Smooth muscle cell (in vitro differentiated cells): Measurements from ENCODE around the gene MTHFS. TPM values are rescaled to one million over a fixed set of nuclear protein-coding genes. Genes with fewer than 3 reads are reported as not detected.

Experiments
- DNase-seq: peaks from one replicate; lab custom pipeline; 2025; ENCODE audit not compliant: unreplicated experiment; lab: John Stamatoyannopoulos, UW
- H2AFZ ChIP-seq: fragments of 200-600 bp; sonication (generic); 2 replicates; pipeline ENCODE4 v1.6.0; 2016; ENCODE audit warnings: antibody characterized with exemption, low read depth, mild to moderate bottlenecking
- H3F3A ChIP-seq: fragments of 200-600 bp; sonication (generic); 2 replicates; pipeline ENCODE4 v1.6.0; 2017; ENCODE audit warnings: antibody characterized with exemption, low read depth
- H3K27ac ChIP-seq: fragments of 200-600 bp; sonication (generic); 2 replicates; pipeline ENCODE4 v1.5.1; 2016; ENCODE audit warnings: low read depth, mild to moderate bottlenecking
- H3K27me3 ChIP-seq: fragments of 200-600 bp; sonication (generic); 2 replicates; pipeline ENCODE4 v1.6.1; 2016; ENCODE audit warnings: low read depth, mild to moderate bottlenecking
- H3K36me3 ChIP-seq: fragments of 200-600 bp; sonication (generic); 2 replicates; pipeline ENCODE4 v1.5.1; 2016; ENCODE audit warnings: low read depth
- H3K4me1 ChIP-seq: fragments of 200-600 bp; sonication (generic); 2 replicates; pipeline ENCODE4 v1.5.1; 2016; ENCODE audit warnings: low read depth
- H3K4me2 ChIP-seq: fragments of 200-600 bp; sonication (generic); 2 replicates; pipeline ENCODE4 v1.6.0; 2016; ENCODE audit warnings: mild to moderate bottlenecking
- H3K4me3 ChIP-seq: fragments of 200-600 bp; sonication (generic); 2 replicates; pipeline ENCODE4 v1.5.1; 2016; ENCODE audit warnings: mild to moderate bottlenecking
- H3K79me2 ChIP-seq: fragments of 200-600 bp; sonication (generic); 2 replicates; pipeline ENCODE4 v1.6.0; 2016; ENCODE audit warnings: low read depth, mild to moderate bottlenecking
- H3K9ac ChIP-seq: fragments of 200-600 bp; sonication (generic); 2 replicates; pipeline ENCODE4 v1.6.0; 2016; ENCODE audit warnings: low read depth
- H3K9me3 ChIP-seq: fragments of 200-600 bp; sonication (generic); replicated peaks from 2 replicates; pipeline ENCODE4 v1.5.1; 2016; ENCODE audit warnings: low read depth
- H4K20me1 ChIP-seq: fragments of 200-600 bp; sonication (generic); 2 replicates; pipeline ENCODE4 v1.6.0; 2016; ENCODE audit warnings: low read depth
- CTCF ChIP-seq: fragments of 200-600 bp; sonication (generic); IDR thresholded peaks from 2 replicates; pipeline ENCODE4 v1.5.1; 2017; ENCODE audit warnings: borderline replicate concordance, mild to moderate bottlenecking, antibody characterized with exemption; ENCODE audit not compliant: insufficient read depth, poor library complexity, severe bottlenecking
- WGBS: methylation state at CpG from one replicate; pipeline ENCODE4 v1.1.7; 2016; ENCODE audit warnings: low lambda C conversion rate; 5-methylcytosine and 5-hydroxymethylcytosine counted together
- polyA plus RNA-seq: library from polyadenylated mRNA; unstranded; fragments of >200 nt; fragmentation: Nextera tagmentation; extraction: Ambion mirVana; gene quantifications from 2 replicates; pipeline ENCODE4 v1.2.1, GENCODE V29; 2016
- total RNA-seq: library from RNA; depleted of rRNA; stranded (reverse); fragments of >200 nt; gene quantifications from 2 replicates; pipeline ENCODE4 v1.2.3, GENCODE V29; 2014

Gene MTHFS
- total and polyA plus RNA-seq, 2 experiments from 2014 or later: 46.7 to 64.8 TPM

GRCh38 chr15:79832367-79833120 lies 64.3 kb downstream of the MTHFS start:
- Histone ChIP-seq H3K79me2 (no peaks in the 10 kb centered on the region), H3K27me3 (no peaks in the 10 kb centered on the region), H3F3A (no peaks in the 10 kb centered on the region), H4K20me1 (no peaks in the 10 kb centered on the region), H3K36me3 (no peaks in the 10 kb centered on the region), H2AFZ (no peak overlapping the region), H3K27ac (no peak overlapping the region), H3K4me3 (no peak overlapping the region), H3K4me2 (no peak overlapping the region), H3K9ac (no peak overlapping the region), H3K4me1 (no peaks in the 10 kb centered on the region), H3K9me3 (no peaks in the 10 kb centered on the region)
- no peak for DNase-seq
- WGBS: 100% methylated on average over 1 of the region's 1 CpG
- no peak for TF ChIP-seq CTCF

- Histone ChIP-seq H4K20me1 (no peaks in the 10 kb centered on the region), H3K9ac (no peak overlapping the region), H3K4me3 (no peak overlapping the region), H3K4me2 (no peak overlapping the region), H3F3A (no peaks in the 10 kb centered on the region), H2AFZ (no peak overlapping the region), H3K36me3 (no peaks in the 10 kb centered on the region), H3K27ac (no peak overlapping the region), H3K4me1 (no peaks in the 10 kb centered on the region), H3K27me3 (no peaks in the 10 kb centered on the region), H3K9me3 (no peaks in the 10 kb centered on the region), H3K79me2 (no peaks in the 10 kb centered on the region)
- no peak for TF ChIP-seq CTCF
- DNase-seq: no peak
- 100% methylated on average over 1 of the region's 1 CpG for whole genome bisulfite sequencing
Measured at GRCh38 chr15:79831604-79832003, 65.2 kb downstream of the MTHFS start.

GRCh38 chr15:79829950-79830349 lies 66.9 kb downstream of the MTHFS start:
- Histone ChIP-seq H2AFZ (no peak overlapping the region), H3K79me2 (no peaks in the 10 kb centered on the region), H3K27ac (no peak overlapping the region), H3K4me3 (no peak overlapping the region), H3K27me3 (no peaks in the 10 kb centered on the region), H3K9ac (no peak overlapping the region), H3K4me1 (no peaks in the 10 kb centered on the region), H3K4me2 (no peak overlapping the region), H3K9me3 (no peaks in the 10 kb centered on the region), H4K20me1 (no peaks in the 10 kb centered on the region), H3K36me3 (no peaks in the 10 kb centered on the region), H3F3A (no peaks in the 10 kb centered on the region)
- TF ChIP-seq CTCF: no peak
- no peak for DNase-seq
- WGBS: 94% methylated on average over 14 of the region's 14 CpGs

GRCh38 chr15:79828447-79828846 lies 68.4 kb downstream of the MTHFS start:
- Histone ChIP-seq H4K20me1 (no peaks in the 10 kb centered on the region), H3K27ac (no peak overlapping the region), H3K27me3 (no peaks in the 10 kb centered on the region), H3K4me2 (no peak overlapping the region), H3K9me3 (no peaks in the 10 kb centered on the region), H3K4me3 (no peak overlapping the region), H3K9ac (no peak overlapping the region), H3K79me2 (no peaks in the 10 kb centered on the region), H3F3A (no peaks in the 10 kb centered on the region), H2AFZ (no peak overlapping the region), H3K4me1 (no peaks in the 10 kb centered on the region), H3K36me3 (no peaks in the 10 kb centered on the region)
- no peak for DNase-seq
- TF ChIP-seq CTCF: no peak
